Measurements from ENCODE around the gene KTN1.

The KTN1 gene

GRCh38 chr14:55712491-55712890 is 132.5 kb downstream of the KTN1 start:
- H3K4me3 ChIP-seq (ENCODE audit: low read depth, low read length): no peak overlapping the region
- TF ChIP-seq CTCF (IDR thresholded peaks at IDR 0.05; ENCODE audit: control insufficient read depth, extremely low read depth, insufficient read depth): no peak
- DNase-seq (ENCODE audit: low read depth): no peak

- no peak overlapping the region for H3K4me3 ChIP-seq (ENCODE audit: low read depth, low read length)
- no peak for DNase-seq (ENCODE audit: low read depth)
Measured at GRCh38 chr14:55713486-55713885, 133.5 kb downstream of the KTN1 start.

GRCh38 chr14:55715889-55716288 is 135.9 kb downstream of the KTN1 start:
- DNase-seq (ENCODE audit: low read depth): no peak
- TF ChIP-seq CTCF (IDR thresholded peaks at IDR 0.05; ENCODE audit: control insufficient read depth, extremely low read depth, insufficient read depth): no peak

More at GRCh38 chr14:55713486-55713885, 133.5 kb downstream of the KTN1 start:
- no peak for TF ChIP-seq CTCF (IDR thresholded peaks at IDR 0.05; ENCODE audit: control insufficient read depth, extremely low read depth, insufficient read depth)

GRCh38 chr14:55717621-55718020 is 137.6 kb downstream of the KTN1 start:
- H3K4me3 ChIP-seq (ENCODE audit: low read depth, low read length): no peak overlapping the region
- no peak for TF ChIP-seq CTCF (IDR thresholded peaks at IDR 0.05; ENCODE audit: control insufficient read depth, extremely low read depth, insufficient read depth)

More at GRCh38 chr14:55715889-55716288, 135.9 kb downstream of the KTN1 start:
- no peak overlapping the region for H3K4me3 ChIP-seq (ENCODE audit: low read depth, low read length)

GRCh38 chr14:55718551-55718950 is 138.5 kb downstream of the KTN1 start:
- no peak overlapping the region for H3K4me3 ChIP-seq (ENCODE audit: low read depth, low read length)
- no peak for TF ChIP-seq CTCF (IDR thresholded peaks at IDR 0.05; ENCODE audit: control insufficient read depth, extremely low read depth, insufficient read depth)
- no peak for DNase-seq (ENCODE audit: low read depth)

More at GRCh38 chr14:55717621-55718020, 137.6 kb downstream of the KTN1 start:
- no peak for DNase-seq (ENCODE audit: low read depth)

GRCh38 chr14:55720796-55721195 is 140.8 kb downstream of the KTN1 start:
- DNase-seq (ENCODE audit: low read depth): no peak
- no peak overlapping the region for H3K4me3 ChIP-seq (ENCODE audit: low read depth, low read length)
- TF ChIP-seq CTCF (IDR thresholded peaks at IDR 0.05; ENCODE audit: control insufficient read depth, extremely low read depth, insufficient read depth): no peak

GRCh38 chr14:55721353-55721752 is 141.3 kb downstream of the KTN1 start:
- H3K4me3 ChIP-seq (ENCODE audit: low read depth, low read length): no peak overlapping the region
- TF ChIP-seq CTCF (IDR thresholded peaks at IDR 0.05; ENCODE audit: control insufficient read depth, extremely low read depth, insufficient read depth): no peak
- DNase-seq (ENCODE audit: low read depth): no peak

All from LNCaP clone FGC (cell line).